GM19372 (cell line): ENCODE measurements around the gene MCC.

Experiments
- ATAC-seq: cut with Tn5 transposase; IDR thresholded peaks from one replicate; pipeline ENCODE4 v1.9.1; 2021; ENCODE audit warnings: mild to moderate bottlenecking, low read depth, moderate library complexity; ENCODE audit not compliant: unreplicated experiment

Gene MCC

DNA sequence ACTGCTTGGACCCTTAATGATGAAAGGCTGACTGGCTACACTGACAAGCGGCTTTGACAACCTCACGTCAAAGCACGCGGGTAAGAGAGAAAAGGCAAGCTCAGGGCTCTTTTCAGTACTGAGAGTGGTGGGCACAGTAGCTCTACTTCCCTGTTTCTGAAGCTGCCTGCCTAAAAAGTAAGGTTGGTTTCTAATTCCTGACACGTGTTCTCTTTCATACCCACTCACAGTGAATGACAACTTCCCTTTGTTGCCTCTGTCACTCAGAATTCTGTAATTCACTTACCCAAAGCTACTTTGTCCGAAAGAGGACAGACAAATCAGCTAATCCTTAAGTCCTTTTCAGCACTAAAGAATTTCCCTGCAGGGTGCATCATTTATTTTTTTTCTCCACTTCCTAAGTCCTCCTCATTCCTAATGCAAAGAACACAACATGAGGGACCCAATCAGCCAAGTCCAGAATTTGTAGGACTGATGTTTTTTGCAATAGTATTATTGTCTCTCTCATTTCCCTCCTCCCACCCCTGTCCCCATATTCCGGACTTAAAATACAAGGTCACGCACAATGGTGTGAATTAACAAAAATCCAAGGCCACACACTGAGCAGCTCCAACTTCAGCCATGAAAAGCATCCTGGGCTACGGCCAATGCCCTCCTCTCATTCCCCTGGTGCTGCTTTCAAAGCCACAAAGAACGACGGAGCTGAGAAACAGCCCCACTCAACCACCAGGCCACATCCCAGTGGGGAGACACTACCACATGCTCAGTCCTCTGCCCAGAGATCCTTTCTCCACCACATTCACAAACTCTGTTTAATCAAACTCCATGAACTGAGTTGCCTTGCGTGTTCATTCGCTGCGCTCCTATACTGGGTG, 274.5 kb downstream of the MCC start:
- peak; percentile 58 for ATAC-seq

DNA sequence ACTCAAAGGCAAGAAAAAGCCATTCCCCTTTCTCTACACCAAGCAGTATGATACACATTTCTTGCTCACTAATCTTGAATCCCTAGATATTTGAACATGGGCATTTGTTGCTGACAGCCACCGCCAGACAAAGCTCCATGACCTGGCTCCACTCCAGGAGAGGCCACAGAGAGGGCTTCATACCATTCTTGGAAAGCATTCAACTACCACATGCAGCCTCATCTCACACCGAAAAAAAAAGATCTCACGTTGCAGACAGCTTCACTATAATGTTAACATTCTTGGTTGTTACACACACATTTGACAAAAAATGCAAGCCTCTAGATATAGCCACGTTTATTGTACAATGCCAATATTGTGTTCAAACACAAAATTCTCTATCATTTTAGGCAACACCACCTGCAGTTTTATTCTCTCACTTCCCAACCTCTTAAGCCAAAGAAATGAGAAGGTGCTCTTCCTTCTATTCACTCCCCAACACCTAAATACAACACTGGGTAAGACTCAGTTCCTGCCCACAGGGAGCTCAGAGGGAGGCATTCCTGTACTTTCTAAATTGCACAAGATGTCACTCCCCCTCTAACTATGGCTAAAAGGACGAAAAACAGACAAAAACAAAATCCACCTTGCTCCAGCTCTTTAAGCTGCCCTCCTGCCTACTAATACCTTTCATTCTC, 275.9 kb downstream of the MCC start:
- ATAC-seq = no peak

- ATAC-seq = no peak
These were observed 278.8 kb downstream of the MCC start for GRCh38 chr5:113209498-113209897.

- no peak for ATAC-seq
These were observed 282.4 kb downstream of the MCC start for GRCh38 chr5:113205807-113206206.

DNA sequence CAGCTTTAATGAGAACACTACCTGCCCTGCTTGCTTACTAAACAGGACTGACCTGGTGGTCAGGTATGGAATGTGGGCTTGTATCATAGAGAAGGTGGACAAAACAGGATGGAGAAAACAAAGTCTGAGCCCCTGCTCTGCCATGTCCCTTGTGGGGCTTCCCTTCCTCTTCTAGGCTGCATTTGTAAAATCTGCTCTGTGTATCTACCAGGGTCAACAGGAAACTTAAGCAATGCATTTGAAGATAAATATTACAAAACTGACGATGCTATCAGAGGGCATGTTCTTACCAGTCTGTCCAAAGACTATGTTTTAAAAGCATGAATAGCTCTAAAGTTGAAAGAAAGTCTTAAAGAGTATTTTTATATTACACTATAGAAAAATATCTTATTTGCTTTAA, 282.9 kb downstream of the MCC start:
- ATAC-seq = no peak

DNA sequence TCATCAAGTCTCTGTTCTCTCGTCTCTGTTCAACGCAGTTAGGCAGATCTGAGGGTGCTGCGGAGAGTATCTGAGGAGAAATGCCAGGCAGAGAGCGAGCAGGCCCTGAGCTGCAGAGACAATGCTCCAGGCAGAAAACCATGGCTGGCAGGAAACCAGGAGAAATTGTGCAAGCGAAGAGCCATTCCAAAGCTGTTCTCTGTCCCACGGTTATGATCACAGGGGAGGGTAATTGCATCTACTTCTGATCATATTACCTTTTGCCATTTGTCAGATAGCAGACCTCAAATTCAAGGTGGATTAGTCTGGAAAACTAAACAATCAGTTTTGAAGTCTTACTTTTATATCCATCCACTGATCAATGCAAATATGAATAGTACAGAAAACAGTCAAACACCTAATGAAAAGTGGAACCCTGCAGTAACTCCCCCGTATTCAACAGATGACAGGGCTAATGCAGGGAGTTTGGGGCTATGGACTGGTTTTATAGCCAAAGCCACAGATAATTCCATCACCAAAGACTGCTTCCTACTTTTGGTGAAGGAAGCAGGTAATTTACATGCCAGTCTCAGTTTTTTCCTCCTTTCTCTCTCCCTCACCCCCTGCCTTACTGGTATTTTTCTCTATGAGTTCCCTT, 283.6 kb downstream of the MCC start:
- no peak for ATAC-seq

DNA sequence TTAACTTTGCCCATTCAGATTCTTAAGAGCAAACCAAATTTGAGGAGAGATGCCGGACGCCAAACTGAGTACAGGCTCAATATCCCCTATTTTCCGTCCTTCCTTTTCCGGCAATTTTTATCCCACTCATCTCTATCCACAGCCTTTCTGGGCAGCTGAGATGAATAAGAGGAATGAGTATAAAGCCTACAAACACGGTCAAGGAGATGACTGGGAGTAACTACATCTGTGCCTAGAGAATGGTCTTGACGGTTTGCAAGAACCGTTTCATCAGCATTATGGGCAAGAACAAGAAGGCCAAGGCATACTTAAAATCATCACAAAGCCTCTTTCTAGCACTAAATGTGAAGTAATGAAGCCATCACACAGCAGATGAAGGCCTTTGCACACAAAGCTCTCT, 284.3 kb downstream of the MCC start:
- no peak for ATAC-seq

DNA sequence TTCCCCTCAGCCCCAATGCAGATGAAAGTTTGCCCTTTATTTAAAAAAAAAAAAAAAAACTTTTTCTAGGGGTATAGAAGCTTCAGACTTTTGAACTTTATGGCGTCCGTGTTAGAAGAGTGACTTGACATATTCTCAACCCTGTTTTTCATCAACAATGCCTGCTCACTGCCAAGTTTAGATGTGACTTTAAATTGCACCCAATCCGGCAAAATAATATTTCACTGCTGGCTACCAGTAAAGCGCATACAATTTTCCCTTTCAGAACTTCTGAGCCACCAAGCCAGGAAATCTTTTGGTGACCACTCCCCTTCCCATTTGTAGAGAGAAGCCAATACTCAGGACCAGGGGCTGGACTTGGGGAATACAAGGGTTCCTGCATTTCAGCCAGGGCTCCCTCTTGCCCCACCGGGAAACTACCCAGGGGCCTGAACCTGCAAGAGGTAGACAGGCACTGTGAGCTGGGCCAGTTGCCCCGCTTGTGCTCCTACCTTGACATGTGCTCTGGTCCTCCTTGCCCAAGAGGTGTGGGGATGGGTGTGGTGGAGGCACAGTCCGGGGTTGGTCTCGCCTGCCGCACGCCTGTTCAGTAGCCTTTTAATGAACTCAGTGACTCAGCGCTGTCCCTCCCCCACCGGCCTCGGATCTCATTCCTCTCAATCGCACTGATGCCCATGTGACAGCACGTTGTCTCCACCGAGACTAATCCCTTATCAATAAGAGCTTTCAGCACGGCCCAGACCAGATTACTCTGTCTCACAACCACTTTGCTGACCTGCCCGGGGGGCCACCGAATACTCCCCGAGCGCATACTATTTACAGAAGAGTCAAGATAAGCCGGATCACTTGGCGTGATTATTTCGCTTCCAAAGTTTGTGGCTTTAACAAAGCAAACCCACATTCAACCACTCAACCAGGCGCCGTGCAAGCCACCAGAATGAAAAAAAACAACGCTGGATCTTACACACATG, 285.2 kb downstream of the MCC start:
- no peak for ATAC-seq

DNA sequence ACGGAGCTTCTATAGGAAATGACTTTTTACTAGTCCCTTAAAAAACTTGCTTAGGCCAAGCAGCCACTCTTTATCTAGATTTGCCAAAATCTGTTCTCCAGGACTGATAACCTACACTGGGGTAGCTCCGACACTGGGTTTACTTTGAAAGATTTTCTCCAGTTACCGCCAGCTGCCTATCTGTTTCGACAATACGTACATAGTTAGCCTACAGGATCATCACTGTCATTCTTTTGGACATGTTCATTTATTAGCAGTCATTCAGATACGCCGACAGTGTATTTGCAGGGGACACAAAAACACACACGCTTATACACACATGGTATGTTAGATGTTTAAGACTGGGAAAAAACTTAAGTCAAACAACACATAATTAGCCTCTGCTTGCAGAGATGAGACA, 286.0 kb downstream of the MCC start:
- no peak for ATAC-seq

DNA sequence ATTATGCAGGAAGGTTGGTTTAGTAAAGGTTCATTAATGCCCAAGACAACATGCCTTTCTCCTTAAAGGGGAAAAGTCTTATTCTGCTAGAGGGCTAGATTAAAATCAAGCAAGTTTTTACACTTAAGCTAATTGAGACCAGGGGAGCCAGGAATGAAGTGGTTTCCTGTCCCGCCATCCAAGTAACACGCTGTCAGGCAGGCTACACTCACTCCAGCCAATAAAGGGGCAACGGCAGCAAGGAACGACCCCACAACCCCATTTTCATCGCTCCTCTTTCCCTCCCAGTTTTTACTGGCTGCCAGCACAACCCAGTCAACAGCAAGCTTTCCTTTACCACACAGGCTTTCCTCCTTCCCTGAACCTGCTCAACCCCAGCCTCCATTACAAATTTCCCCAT, 286.5 kb downstream of the MCC start:
- ATAC-seq = no peak

GRCh38 chr5:113199122-113199905, 288.9 kb downstream of the MCC start:
- ATAC-seq = no peak

GRCh38 chr5:113197456-113198200, 290.6 kb downstream of the MCC start:
- no peak for ATAC-seq

- no peak for ATAC-seq
These were observed 292.5 kb downstream of the MCC start for GRCh38 chr5:113195771-113196170.

DNA sequence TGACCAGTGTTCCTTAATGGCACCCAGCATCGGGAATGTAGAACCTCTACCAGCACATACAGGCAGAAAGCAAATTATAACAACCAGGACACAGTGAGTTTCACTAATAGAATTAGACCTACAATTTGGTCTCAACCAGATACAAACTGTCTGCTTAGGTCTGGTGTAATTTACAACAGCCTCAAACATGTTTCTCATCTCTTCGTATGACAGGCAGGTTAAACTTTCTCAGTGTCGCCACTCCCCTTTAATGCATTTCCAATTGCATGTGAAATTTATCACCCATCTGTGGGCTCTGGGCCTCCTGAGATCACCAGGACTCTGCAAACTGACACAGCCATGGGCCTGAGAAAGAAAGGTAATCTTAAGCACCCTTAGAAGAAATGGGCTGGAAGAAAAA, 293.0 kb downstream of the MCC start:
- ATAC-seq = no peak

DNA sequence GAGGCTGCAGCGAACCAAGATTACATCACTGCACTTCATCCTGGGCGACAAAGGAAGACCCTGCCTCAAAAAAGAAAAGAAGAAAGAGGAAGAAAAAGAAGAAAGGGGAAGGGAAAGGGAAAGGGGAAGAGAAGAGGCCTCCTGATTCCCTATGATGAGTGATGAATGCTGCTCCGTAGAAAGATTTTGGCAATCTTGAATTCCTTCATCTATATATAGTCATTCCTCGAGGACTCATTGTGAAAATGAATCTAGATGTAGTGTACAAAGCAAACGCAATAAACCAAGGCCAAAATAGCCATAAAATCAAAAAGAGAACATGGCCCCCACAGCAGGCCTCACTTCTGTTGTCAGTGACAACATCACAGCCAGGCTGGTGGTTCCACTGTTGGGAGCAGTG, 293.7 kb downstream of the MCC start:
- ATAC-seq = no peak

DNA sequence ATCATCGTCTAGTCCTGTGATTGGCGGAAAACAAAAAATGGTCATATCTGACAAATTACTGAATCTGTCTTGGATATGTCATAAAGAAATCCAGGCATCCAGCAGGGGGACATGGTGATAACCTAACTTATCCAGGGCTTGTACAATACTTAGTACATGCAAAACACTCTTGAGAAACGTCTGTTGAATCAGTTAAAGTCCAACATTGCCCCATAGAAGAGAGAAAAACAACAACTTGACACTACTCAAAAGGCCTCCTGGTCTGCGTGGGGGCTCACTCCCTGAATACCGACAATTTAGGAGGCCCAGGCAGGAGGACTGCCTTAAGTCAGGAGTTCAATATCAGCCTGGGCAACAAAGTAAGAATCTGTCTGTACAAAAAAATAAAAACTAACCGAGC, 294.1 kb downstream of the MCC start:
- ATAC-seq = no peak

- ATAC-seq = no peak
These were observed 294.8 kb downstream of the MCC start for GRCh38 chr5:113193311-113193978.

DNA sequence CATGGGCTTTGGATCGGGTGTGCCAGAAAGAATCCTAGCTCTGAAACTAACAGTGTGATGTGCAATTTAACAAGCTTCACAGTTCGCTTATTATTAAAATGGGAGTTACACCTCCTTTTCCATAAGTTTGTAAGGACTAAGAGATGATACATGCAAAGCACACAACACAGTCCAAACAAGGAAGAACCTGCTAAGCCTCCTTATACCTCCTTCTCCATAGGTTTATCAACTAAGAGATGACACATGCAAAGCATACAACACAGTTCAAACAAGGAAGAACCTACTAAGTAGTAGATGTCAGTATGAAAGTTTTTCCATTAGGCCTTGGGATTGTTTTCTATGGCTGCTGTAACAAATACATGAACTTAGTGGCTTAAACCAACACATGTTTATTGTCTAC, 295.7 kb downstream of the MCC start:
- ATAC-seq = no peak
